COR-L47 (cell line): ENCODE measurements around the gene CHORDC1.
"Not testable (repeated sequence)": the region's sequence is repeated elsewhere in the genome, so short reads cannot be mapped to it uniquely, and the experiment has no call there.

Experiments used
- DNase-seq: peaks from one replicate; lab custom pipeline; 2025; lab: John Stamatoyannopoulos, UW

CHORDC1 gene

GRCh38 chr11:90216611-90217010 is 6.2 kb downstream of the CHORDC1 start:
- DNase-seq, result no peak

GRCh38 chr11:90213322-90213721 is 9.5 kb downstream of the CHORDC1 start:
- DNase-seq, result no peak

- DNase-seq, result no peak
Observed at GRCh38 chr11:90208857-90209256, 14.0 kb downstream of the CHORDC1 start.

GRCh38 chr11:90207992-90208391 is 14.9 kb downstream of the CHORDC1 start:
- DNase-seq, result not testable (repeated sequence)

- no peak for DNase-seq
Observed at GRCh38 chr11:90204832-90205646, 17.8 kb downstream of the CHORDC1 start.

GRCh38 chr11:90204407-90204806 is 18.4 kb downstream of the CHORDC1 start:
- no peak for DNase-seq

- DNase-seq, result no peak
Observed at GRCh38 chr11:90202342-90202741, 20.5 kb downstream of the CHORDC1 start.

- DNase-seq, result no peak
Observed at GRCh38 chr11:90197377-90197776, 25.5 kb downstream of the CHORDC1 start.

- DNase-seq, result no peak
Observed at GRCh38 chr11:90192869-90193582, 29.8 kb downstream of the CHORDC1 start.

GRCh38 chr11:90189011-90189410 is 33.8 kb downstream of the CHORDC1 start:
- no peak for DNase-seq

GRCh38 chr11:90187839-90188238 is 35.0 kb downstream of the CHORDC1 start:
- no peak for DNase-seq

GRCh38 chr11:90179923-90180322 is 42.9 kb downstream of the CHORDC1 start:
- no peak for DNase-seq

GRCh38 chr11:90178751-90179150 is 44.1 kb downstream of the CHORDC1 start:
- no peak for DNase-seq

- DNase-seq, result no peak
Observed at GRCh38 chr11:90176069-90176468, 46.8 kb downstream of the CHORDC1 start.

- no peak for DNase-seq
Observed at GRCh38 chr11:90171359-90171758, 51.5 kb downstream of the CHORDC1 start.

- no peak for DNase-seq
Observed at GRCh38 chr11:90168571-90168970, 54.3 kb downstream of the CHORDC1 start.

GRCh38 chr11:90167704-90168103 is 55.1 kb downstream of the CHORDC1 start:
- DNase-seq, result not testable (repeated sequence)

GRCh38 chr11:90166982-90167573 is 55.8 kb downstream of the CHORDC1 start:
- not testable (repeated sequence) for DNase-seq
